CD4-positive, alpha-beta T cell treated with Interleukin-2 at 100 ng/mL for 4 hours (primary cell): Measurements from ENCODE around the gene FAM76A.
"Not testable (repeated sequence)": the region's sequence is repeated elsewhere in the genome, so short reads cannot be mapped to it uniquely, and the experiment has no call there.

Experiments
- DNase-seq: peaks from one replicate; pipeline ENCODE4 v3.0.0-alpha.2; 2020; ENCODE audit warnings: low spot score

Gene FAM76A

DNA sequence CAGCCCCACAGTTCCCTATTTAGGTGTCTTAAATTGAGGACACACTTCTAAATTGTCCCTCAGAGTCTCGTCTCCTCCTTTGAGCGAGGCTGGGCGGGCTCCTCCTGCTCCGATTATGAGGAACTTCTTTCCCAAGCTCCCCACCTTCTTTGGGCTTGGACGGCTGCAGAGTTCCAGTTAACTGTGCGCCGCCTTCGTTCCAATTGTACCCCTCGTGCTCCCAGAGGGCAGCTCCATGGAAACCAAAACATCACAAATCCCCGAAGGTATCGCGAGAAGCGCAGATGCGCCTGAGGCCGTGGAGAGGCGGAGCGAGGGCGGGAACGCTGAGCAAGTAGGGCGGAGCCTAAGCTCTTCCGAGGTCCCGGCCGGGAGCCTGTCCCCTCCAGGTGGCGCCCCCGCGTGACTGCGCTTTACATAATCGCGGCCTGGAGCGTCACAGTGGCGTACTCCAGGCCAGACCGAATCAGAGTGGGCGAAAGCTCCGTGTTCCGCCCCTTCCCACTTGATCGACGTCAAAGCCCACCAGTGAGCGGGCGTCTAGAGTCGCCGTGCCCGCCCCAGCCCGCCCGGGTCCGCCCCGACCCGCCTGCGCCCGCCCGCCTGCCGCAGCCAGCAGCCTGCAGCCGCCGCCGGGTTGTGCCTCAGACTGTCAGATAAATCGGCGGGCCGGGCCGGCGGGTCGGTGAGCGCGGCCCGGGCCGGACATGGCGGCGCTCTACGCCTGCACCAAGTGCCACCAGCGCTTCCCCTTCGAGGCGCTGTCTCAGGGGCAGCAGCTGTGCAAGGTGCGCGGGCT, at the start of gene FAM76A:
Gene FAM76A (plus strand): TSS at position 588 of the 799 bp plus-strand sequence. CDS start 120 bp downstream, at position 708.
- DNase-seq: peak; percentile 100

DNA sequence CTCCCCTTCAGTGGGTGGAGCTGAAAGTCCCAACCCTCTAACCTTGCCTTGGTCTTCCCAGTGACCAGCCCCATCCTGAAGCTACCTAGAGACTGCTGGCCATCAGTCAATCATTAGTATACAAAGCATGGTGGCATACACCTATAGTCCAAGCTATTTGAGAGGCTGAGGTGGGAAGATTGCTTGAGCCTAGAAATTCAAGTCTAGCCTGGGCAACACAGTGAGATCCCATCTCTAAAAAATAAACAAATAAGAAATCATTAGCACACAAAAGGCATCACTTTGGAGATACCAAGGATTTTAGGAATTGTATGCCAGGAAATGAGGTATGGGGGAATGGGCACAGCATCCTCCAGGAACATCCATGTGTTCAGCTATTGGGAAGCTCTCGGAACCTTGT, 49.4 kb upstream of the FAM76A start:
- DNase-seq: no peak

DNA sequence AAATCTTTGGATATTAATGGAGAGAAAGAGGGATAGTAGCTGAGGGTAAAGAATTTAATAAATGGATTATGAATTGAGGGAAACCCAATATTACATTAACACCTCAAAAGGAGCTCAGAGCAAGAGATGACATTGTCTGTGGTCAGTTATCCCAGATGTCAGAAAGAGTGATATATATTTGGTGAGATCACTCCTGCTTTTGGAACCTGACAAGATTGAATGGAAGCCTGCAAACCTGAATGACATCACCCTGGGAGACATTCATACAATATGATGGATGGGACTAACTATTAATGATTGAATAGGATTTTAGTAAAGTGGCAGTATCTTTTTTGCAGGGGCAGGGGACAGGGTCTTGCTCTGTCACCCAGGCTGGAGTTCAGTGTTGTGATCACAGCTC, 47.0 kb upstream of the FAM76A start:
- DNase-seq: no peak

DNA sequence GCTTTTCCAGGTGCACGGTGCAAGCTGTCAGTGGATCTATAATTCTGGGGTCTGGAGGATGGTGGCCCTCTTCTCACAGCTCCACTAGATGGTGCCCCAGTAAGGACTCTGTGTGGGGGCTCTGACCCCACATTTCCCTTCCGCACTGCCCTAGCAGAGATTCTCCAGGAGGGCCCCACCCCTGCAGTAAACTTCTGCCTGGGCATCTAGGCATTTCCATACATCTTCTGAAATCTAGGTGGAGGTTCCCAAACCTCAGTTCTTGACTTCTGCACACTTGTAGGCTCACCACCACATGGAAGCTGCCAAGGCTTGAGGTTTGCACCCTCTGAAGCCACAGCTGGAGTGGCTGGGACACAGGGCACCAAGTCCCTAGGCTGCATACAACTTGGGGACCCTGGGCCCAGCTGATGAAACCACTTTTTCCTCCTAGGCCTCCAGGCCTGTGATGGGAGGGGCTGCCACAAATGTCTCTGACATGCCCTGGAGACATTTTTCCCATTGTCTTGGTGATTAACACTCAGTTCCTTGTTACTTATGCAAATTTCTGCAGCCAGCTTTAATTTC, 45.5 kb upstream of the FAM76A start:
- DNase-seq: not testable (repeated sequence)

DNA sequence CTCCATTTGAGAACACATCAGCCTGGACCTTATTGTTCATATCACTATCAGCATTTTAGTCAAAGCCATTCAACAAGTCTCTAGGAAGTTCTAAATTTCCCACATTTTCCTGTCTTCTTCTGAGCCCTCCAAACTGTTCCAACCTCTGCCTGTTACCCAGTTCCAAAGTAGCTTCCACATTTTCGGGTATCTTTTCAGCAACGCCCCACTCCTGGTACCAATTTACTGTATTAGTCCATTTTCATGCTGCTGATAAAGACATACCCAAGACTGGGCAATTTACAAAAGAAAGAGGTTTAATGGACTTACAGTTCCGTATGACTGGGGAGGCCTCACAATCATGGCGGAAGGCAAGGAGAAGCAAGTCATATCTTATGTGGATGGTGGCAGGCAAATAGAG, 44.2 kb upstream of the FAM76A start:
- not testable (repeated sequence) for DNase-seq

DNA sequence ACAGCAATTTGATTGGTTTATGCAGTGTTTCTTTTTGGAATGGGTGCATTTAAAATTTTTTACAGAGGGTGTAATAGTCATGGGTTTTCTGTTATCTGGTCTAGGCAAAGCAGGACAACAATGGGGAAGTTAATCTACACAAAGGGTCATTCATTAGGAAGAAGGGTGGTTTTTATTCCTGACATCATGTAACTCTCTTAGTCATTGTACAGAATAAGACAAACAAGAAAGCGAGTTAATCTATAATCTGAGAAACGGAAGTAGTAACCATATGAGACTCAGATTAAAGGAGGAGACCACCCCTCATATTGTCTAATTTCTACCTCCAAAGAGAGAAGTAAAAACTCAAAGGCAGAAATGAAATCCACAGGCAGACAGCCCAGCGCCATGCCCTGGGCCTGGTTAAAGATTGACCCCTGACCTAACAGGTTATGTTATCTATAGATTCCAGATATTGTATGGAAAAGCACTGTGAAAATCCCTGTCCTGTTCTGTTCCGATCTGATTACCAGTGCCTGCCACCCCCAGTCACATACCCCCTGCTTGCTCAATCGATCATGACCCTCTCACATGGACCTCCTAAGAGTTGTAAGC, 43.3 kb upstream of the FAM76A start:
- DNase-seq: no peak

DNA sequence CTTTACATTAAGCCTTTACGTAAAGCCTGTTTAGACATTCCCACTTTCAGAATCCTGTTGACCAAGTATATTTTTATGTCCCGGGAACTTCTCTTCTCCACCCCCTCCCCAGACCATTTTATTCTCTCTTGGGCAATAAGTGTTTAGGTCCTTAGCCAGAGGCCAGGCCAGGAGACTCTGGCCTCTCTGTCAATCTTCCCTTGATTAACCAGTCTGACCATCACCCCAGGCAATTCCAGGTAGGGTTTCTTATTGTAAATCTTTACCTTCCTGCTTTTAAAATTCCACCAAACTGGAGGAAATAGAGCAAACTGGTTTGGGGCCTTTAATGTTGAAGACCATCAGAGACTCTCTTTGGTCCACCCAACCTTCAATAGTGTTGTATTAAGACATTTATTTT, 41.6 kb upstream of the FAM76A start:
- DNase-seq: no peak

DNA sequence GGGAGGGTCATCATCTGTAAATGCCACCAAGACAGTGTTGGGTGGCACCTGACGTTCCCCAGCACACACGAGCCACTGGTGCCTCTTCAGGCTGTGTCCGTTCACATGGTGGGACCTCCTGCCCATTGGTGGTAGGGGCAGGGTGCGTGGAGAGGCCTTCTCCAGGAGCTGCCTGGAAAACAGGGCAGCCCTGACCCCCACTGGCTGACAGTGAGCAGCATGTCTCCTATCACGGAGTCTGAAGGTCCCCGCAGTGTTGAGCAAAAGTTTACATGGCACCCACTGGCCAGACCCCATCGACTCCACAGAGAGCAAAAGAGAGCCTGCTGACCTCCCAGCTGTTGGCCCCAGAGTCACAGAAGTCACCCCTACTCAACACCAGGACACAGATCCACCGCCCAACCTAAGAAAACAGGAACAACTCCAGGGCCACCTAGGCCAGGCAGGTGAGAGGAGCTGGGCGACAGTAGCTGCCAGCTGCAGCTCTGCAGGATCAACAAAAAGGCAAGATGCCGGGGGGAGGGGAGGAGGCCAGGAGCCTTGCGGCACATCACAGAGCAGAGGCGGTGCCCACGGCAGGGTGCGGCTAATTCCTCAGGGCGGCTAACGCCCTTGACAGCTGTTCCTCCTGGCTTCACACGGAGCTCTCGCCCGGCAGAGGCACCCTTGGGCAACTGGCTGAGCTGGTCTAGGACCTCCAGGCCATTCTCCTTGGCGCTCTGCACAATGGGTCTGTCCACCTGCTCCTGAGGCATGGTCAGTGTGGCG, 39.4 kb upstream of the FAM76A start:
- DNase-seq: no peak

DNA sequence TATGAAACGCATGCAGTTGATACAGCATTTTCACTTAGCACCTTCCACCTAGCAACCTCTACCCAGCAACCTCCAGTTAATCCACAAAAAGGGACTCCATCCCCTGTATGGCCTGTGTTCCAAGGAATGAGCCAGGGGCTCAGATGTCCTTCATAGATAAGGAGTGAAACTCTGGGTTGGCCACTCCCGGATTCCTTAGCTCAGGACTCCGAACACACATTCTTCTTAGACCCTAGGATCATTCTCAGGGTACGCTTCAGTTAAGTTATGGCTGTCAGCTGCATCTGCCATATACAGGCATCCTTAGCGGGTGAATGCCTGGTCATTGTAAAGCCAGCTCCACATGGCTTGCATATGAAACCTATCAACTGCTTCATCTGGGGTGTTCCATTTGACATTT, 37.9 kb upstream of the FAM76A start:
- no peak for DNase-seq

DNA sequence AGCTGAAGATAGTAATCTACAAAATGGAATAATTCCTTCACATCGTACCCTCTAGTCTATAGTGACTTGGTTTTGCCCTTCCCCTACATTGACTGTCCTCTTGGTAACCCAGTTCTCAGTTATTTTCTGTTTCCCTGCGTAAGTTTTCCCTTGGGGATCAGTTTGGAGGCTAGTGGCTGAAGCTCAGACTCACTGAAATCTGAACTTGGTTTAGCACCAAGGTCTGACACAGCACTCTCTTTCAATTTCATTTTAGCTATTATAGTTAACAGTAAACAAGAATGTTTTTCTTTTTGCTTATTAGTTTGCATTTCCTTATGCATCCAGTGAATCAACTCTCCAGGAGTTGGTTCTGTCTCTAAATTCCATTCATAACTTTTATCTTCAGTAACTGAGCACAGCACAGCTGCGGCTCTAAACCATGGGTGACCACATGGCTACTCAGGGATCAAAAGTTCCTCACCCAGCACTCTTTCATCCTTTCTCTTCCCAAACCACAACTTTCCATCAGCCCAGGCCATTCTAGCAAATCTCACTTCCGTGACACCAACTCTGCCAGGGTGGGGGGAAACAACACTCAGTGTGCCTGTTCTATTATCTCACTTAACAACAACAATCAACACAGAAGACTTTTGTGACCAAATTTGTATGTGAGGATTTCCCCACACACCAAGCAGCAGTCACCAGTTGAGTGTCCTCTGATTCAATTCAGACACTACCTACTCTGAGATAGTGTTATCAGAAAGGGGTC, 36.2 kb upstream of the FAM76A start:
- no peak for DNase-seq

DNA sequence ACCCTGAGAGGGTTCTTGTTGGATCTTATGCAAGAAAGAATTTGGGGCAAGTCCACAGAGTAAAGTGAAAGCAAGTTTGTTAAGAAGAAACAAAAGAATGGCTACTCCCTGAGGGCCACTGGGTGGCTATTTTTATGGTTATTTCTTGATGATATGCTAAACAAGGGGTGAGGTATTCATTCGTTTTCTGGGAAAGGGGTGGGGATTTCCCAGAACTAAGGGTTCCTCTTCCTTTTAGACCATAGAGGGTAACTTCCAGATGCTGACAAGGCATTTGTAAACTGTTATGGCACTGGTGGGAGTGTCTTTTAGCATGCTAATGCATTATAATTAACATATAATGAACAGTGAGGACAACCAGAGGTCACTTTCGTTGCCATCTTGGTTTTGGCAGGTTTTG, 35.6 kb upstream of the FAM76A start:
- no peak for DNase-seq

DNA sequence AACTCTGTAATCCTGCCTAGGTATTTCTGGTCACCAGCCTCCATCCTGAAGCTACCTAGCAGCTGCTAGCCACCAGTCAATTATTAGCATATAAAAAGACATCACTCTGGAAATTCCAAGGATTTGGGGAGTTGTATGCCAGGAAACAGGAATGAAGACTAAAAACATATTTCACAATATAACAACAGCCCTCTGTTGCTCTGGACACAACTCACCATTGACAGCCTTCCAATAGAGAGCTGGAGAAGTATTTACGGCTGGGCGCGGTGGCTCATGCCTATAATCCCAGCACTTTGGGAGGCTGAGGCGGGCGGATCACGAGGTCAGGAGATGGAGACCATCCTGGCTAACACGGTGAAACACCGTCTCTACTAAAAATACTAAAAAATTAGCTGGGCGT, 28.9 kb upstream of the FAM76A start:
- not testable (repeated sequence) for DNase-seq

DNA sequence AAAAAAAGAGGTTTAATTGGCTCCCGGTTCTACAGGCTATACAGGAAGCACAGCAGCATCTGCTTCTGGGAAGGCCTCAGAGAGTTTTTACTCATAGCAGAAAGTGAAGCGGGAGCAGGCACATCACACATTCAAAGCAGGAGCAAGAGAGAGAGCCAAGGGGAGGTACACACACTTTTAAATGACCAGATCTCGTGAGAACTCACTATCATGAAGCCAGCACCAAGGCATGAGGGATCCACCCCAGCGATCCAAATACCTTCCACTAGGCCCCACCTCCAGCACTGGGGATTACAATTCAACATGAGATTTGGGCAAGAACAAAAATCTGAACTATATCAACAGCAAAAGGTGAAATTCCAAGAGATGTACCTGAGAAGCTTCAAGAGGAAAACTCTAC, 20.8 kb upstream of the FAM76A start:
- DNase-seq: no peak

DNA sequence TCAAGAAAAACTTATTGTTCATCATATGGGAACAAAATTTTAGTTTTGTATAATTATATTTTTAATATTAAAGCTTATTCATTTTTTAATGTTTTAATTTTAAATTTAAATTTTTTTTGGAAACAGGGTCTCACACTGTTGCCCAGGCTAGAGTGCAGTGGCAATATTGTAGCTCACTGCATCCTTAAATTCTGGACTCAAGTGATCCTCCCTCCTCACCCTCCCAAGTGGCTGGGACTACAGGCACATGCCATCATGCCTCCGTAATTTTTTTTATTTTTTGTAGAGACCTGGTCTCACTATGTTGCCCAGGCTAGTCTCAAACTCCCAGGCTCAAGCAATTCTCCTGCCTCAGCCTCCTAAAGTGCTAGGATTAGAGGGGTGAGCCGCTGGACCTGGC, 20.2 kb upstream of the FAM76A start:
- DNase-seq: no peak

DNA sequence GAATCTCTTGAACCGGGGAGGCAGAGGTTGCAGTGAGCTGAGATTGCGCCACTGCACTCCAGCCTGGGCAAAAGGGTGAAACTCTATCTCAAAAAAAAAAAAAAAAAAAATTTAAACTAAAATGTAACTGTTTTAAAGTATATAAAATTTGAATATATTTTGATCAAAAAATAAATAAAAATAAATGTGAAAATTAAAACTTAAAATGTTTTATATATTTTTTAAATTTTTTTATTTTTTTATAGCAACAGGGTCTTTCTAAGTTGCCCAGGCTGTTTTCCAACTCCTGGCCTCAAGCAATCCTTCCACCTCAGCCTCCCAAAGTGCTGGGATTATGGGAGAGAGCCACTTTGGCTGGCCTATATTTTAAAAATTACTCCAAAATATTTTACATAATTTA, 15.2 kb upstream of the FAM76A start:
- DNase-seq: no peak

DNA sequence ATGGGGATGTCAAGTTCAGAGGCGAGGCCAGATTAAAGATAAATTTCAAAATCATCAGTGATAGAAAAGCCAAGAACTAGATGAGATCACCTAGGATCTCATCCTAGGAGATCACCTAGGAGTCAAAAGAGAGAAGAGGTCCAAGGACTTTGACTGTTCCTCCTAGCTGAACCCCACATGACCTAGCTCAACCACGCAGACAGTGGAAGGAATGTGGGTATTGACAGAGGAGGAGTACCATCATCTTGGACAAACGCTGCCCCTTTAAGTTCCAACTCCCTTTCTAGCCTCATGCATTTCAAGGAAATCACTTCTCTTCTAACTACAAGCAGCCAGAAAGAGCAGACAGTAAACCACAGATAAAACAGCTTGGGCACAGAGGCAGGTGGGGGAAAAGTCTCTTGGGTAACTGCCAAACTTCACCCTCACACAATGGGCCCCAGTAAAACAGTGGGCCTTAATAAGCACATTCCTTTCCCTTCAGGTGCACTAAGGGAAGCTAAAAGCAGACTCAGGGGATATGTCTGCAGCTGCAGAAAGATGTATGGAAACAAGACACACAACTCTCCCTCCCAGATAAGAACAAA, 12.5 kb upstream of the FAM76A start:
- DNase-seq: no peak

DNA sequence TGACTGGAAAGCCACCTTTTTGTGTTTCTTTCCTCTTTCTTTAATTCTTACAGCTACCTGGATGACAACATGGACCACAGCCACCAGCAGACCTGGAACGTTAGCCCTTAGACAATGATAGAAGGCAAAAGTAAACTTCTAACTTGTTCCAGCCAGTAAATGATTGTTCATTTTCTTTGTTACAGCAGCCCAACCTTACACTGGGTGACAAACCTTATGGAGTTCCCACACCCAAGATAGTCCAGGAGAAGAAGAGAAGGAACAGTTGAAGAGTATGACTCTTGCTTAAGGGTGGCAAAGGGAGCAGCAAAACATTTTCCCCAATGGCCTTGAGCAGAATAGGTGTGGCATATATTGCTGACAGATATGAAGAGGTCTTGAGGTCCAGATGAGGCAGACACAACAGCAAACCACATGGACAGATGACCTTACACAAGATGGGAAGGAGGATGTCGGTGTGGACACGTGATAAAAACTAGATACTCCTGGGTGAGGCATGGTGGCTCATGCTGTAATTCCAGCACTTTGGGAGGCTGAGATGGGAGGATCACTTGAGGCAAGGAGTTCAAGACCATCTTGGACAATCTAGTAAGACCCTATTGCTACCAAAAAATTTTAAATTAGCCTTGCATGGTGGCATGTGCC, 11.8 kb upstream of the FAM76A start:
- no peak for DNase-seq

DNA sequence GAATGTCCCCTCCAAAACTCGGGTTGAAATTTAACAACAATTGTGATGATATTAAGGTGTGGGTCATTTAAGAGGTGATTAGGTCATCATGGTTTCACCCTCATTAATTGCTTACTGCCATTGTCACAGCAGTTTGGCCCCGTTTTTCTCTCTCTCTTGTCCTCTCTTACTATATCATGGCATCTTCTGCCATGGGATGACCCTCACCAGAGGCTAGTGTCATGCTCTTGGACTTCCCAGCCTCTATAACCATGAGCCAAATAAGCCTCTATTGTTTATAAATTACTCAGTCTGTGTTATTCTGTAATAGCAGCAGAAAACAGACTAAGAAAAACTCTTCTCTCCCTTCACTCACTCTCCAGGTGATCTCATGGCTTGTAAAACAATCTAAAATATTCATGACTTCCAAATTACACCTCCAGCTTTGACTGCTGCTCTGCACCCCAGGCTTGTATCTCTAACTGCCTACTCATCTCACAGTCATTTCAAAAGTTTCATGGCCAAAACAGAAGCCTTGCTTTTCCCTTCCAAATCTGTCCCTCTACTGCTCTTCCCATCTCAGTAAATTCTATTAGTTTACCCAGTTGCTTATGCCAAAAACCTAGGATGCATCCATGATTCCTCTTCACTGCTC, 9.4 kb upstream of the FAM76A start:
- DNase-seq: no peak

DNA sequence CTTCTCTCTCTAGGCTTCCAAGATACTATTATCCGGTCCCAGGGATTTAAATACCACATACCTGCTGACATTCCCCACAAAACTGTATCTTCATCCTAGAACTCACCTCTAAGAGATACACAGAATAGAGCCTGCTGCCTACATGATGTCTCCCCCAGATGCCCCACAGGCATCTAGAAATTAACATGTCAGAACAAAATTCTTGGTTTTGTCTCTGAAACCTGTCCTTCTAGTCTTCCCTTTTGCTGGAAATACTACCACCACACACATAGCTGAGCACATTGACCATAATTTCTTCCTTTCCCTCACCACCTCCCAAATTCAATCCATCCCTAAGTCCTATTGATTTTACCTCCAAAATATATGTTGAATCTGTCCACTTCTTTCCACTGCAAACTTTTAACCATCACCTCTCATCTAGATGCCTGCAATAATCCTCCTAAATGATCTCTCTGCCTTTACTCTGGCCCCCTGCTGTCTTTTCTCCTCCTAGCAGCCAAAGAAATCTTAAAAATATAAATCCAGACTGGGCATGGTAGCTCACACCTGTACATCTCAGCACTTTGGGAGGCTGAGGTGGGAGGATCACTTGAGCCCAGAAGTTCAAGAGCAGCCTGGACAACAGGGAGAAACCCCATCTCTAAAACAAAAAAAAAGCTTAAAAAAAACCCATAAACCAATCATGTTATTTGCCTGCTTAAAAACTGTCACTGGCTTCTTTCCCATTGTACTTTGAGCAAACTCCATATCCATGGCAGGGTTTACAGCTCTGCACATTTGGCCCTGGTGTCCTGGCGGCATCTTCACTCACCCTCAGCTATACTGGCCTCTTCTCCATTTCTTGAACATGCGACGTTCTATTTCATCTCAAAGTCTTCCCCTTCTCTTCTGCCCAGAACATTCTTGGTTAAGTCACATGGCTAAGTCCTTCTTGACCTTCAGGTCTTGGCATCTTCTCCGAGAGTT, 6.2 kb upstream of the FAM76A start:
- peak; percentile 12 for DNase-seq
